KMS-11 (cell line): ENCODE data around the gene PODNL1.

Source experiments
- H2AFZ ChIP-seq: fragments of 200-600 bp; sonication (generic); 2 replicates; pipeline ENCODE4 v1.6.1; 2016; ENCODE audit warnings: antibody characterized with exemption, mixed run types, low read depth
- H3K27ac ChIP-seq: fragments of 200-600 bp; sonication (generic); 2 replicates; pipeline ENCODE4 v1.6.1; 2016; ENCODE audit warnings: mild to moderate bottlenecking, mixed run types
- H3K27me3 ChIP-seq: fragments of 200-600 bp; sonication (generic); 2 replicates; pipeline ENCODE4 v1.6.1; 2017; ENCODE audit warnings: mild to moderate bottlenecking, low read depth, mixed run types, moderate library complexity; ENCODE audit not compliant: insufficient read depth
- H3K36me3 ChIP-seq: fragments of 200-600 bp; sonication (generic); 2 replicates; pipeline ENCODE4 v1.6.1; 2017; ENCODE audit warnings: mild to moderate bottlenecking, mixed run types; ENCODE audit not compliant: insufficient read depth
- H3K4me1 ChIP-seq: fragments of 200-600 bp; sonication (generic); 2 replicates; pipeline ENCODE4 v1.6.1; 2016; ENCODE audit warnings: mild to moderate bottlenecking, low read depth, mixed run types; ENCODE audit not compliant: poor library complexity, severe bottlenecking
- H3K4me2 ChIP-seq: fragments of 200-600 bp; sonication (generic); 2 replicates; pipeline ENCODE4 v1.7.0; 2016; ENCODE audit warnings: mild to moderate bottlenecking, mixed run types
- H3K4me3 ChIP-seq: fragments of 200-600 bp; sonication (generic); IDR thresholded peaks from 2 replicates; pipeline ENCODE4 v1.6.1; 2017; ENCODE audit warnings: low read depth, low read length, mixed read lengths; ENCODE audit not compliant: insufficient read depth
- H3K79me2 ChIP-seq: fragments of 200-600 bp; sonication (generic); 2 replicates; pipeline ENCODE4 v1.6.1; 2016; ENCODE audit warnings: low read depth, mixed run types; ENCODE audit not compliant: insufficient read depth
- H3K9ac ChIP-seq: fragments of 200-600 bp; sonication (generic); 2 replicates; pipeline ENCODE4 v1.6.1; 2016; ENCODE audit warnings: mild to moderate bottlenecking, mixed run types
- H4K20me1 ChIP-seq: fragments of 200-600 bp; sonication (generic); 2 replicates; pipeline ENCODE4 v1.6.1; 2016; ENCODE audit warnings: mild to moderate bottlenecking, mixed run types; ENCODE audit not compliant: insufficient read depth
- CTCF ChIP-seq: fragments of 200-600 bp; sonication (generic); conservative IDR thresholded peaks from 2 replicates; pipeline ENCODE4 v1.6.1; 2017; ENCODE audit warnings: low read depth, mild to moderate bottlenecking, antibody characterized with exemption, low read length, moderate library complexity, mixed read lengths

The PODNL1 gene

GRCh38 chr19:13905634-13906520 is 32.3 kb downstream of the PODNL1 start, which contains the start of the genes BRME1 and CC2D1A:
TSS of gene BRME1 (minus strand) at chr19:13906117. CDS start at chr19:13904892, 1,225 bp downstream.
TSS of gene CC2D1A (plus strand) at chr19:13906201. CDS start at chr19:13906442, 241 bp downstream.
- Histone ChIP-seq H3K9ac (peak within 1 kb of the TSS; percentile 67), H3K36me3 (no peaks in the 10 kb centered on the region), H2AFZ (peak within 1 kb of the TSS; percentile 62), H3K4me1 (peaks cover 7% of the 10 kb centered on the region), H3K4me3 (no peak within 1 kb of the TSS), H4K20me1 (no peaks in the 10 kb centered on the region), H3K27ac (no peak within 1 kb of the TSS; the same call in 1 of the 2 replicates), H3K27me3 (no peaks in the 10 kb centered on the region), H3K4me2 (peak within 1 kb of the TSS; percentile 59), H3K79me2 (no peaks in the 10 kb centered on the region)
- no peak for TF ChIP-seq CTCF

- peak; percentile 50; the same call in 1 of the 2 replicates for TF ChIP-seq CTCF
- Histone ChIP-seq H3K79me2 (no peaks in the 10 kb centered on the region), H3K36me3 (no peaks in the 10 kb centered on the region), H3K9ac (no peak overlapping the region), H2AFZ (peak overlapping the region; percentile 45), H3K27ac (no peak overlapping the region), H4K20me1 (no peaks in the 10 kb centered on the region), H3K4me2 (no peak overlapping the region), H3K4me1 (peaks cover 7% of the 10 kb centered on the region), H3K4me3 (no peak overlapping the region), H3K27me3 (no peaks in the 10 kb centered on the region)
Measured at GRCh38 chr19:13902993-13903555, 35.1 kb downstream of the PODNL1 start.

GRCh38 chr19:13899912-13900584 is 38.2 kb downstream of the PODNL1 start:
- Histone ChIP-seq H3K9ac (no peak overlapping the region), H3K4me3 (no peak overlapping the region), H4K20me1 (no peaks in the 10 kb centered on the region), H3K4me1 (no peaks in the 10 kb centered on the region), H3K27me3 (no peaks in the 10 kb centered on the region), H3K36me3 (no peaks in the 10 kb centered on the region), H3K79me2 (no peaks in the 10 kb centered on the region), H2AFZ (no peak overlapping the region), H3K4me2 (no peak overlapping the region), H3K27ac (no peak overlapping the region)
- TF ChIP-seq CTCF, result no peak

GRCh38 chr19:13899393-13899792 is 38.8 kb downstream of the PODNL1 start:
- Histone ChIP-seq H3K27ac (no peak overlapping the region), H3K27me3 (no peaks in the 10 kb centered on the region), H2AFZ (no peak overlapping the region), H3K4me3 (no peak overlapping the region), H4K20me1 (no peaks in the 10 kb centered on the region), H3K36me3 (no peaks in the 10 kb centered on the region), H3K4me1 (no peaks in the 10 kb centered on the region), H3K9ac (no peak overlapping the region), H3K79me2 (no peaks in the 10 kb centered on the region), H3K4me2 (no peak overlapping the region)
- TF ChIP-seq CTCF, result no peak
